Sigmoid colon (tissue), 4 donors: ENCODE measurements around the gene UROC1.

ENCODE experiments used
- CTCF ChIP-seq, 4 experiments: fragments of 450-650 bp in 3 of 4; fragments of 200-600 bp in 1 of 4; IDR thresholded peaks; one replicate each; pipeline ENCODE4 v1.5.1; 2016 to 2019; ENCODE audit warnings: antibody characterized with exemption in 4 of 4, mild to moderate bottlenecking in 3 of 4, moderate library complexity in 2 of 4
- EP300 ChIP-seq, 4 donors: sonication (generic); formaldehyde crosslinking; IDR thresholded peaks; one replicate each; pipeline ENCODE4 v1.6.1; 2017; ENCODE audit warnings: antibody characterized with exemption in 4 of 4
- POLR2A ChIP-seq, 2 donors: fragments of 450-650 bp; IDR thresholded peaks; one replicate each; pipeline ENCODE4 v1.6.1; 2016; ENCODE audit warnings: antibody characterized with exemption in 2 of 2, mild to moderate bottlenecking in 2 of 2, moderate library complexity in 2 of 2

- TF ChIP-seq CTCF (IDR thresholded peaks at IDR 0.05) (no peak), POLR2A (IDR thresholded peaks at IDR 0.05) (no peak), EP300 (IDR thresholded peaks at IDR 0.05) (no peak)
These were observed 77.4 kb downstream of the UROC1 start for GRCh38 chr3:126439968-126440708.
